ENCODE measurements around the gene LRBA.
"Not testable (repeated sequence)": the region's sequence is repeated elsewhere in the genome, so short reads cannot be mapped to it uniquely, and the experiment has no call there.

LRBA gene

DNA sequence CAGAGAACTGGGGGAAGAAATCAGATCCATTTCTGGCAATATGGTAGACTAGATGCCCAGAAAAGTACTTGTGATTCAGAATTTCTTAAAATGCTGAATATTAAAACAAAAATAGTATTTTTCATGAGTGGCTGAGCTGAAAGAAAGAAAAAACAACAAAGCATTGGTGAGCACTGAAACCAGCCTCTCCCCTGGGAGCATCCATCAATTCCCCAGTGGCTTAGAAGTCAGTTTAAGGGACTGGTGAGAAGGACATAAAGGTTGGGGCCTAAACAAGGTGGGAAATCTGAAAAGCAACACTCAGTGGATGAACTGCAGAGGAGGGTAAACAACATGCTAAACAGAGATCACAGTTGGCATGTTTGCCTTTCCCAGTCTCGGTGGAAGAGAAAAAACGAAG lies 20.4 kb downstream of the LRBA start:
- no peaks in the 10 kb centered on the region for H3K9me2 ChIP-seq (replicated peaks; ENCODE audit: insufficient read depth, low read length)
- no peak overlapping the region for H3K9ac ChIP-seq (ENCODE audit: low read length)
- no peaks in the 10 kb centered on the region for H4K20me1 ChIP-seq (ENCODE audit: insufficient read depth, low read length)
- H2AFZ ChIP-seq (ENCODE audit: low read length) = no peak overlapping the region
- DNase-seq = no peak
- no peaks in the 10 kb centered on the region for H3F3A ChIP-seq (ENCODE audit: insufficient read depth, low read length)
- TF ChIP-seq, protein P1, sequence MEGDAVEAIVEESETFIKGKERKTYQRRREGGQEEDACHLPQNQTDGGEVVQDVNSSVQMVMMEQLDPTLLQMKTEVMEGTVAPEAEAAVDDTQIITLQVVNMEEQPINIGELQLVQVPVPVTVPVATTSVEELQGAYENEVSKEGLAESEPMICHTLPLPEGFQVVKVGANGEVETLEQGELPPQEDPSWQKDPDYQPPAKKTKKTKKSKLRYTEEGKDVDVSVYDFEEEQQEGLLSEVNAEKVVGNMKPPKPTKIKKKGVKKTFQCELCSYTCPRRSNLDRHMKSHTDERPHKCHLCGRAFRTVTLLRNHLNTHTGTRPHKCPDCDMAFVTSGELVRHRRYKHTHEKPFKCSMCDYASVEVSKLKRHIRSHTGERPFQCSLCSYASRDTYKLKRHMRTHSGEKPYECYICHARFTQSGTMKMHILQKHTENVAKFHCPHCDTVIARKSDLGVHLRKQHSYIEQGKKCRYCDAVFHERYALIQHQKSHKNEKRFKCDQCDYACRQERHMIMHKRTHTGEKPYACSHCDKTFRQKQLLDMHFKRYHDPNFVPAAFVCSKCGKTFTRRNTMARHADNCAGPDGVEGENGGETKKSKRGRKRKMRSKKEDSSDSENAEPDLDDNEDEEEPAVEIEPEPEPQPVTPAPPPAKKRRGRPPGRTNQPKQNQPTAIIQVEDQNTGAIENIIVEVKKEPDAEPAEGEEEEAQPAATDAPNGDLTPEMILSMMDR (IDR thresholded peaks at IDR 0.05; ENCODE audit: low read length) = no peak
- TF ChIP-seq EZH2 (optimal IDR thresholded peaks at IDR 0.05; ENCODE audit: low read depth, low read length) (no peak), EZH2phosphoT487 (IDR thresholded peaks at IDR 0.05; ENCODE audit: low read length) (no peak)
- H3K27ac ChIP-seq (ENCODE audit: low read length) = no peak overlapping the region
- H3K4me2 ChIP-seq (ENCODE audit: low read depth, low read length) = no peak overlapping the region
- H3K36me3 ChIP-seq (replicated peaks; ENCODE audit: insufficient read depth, low read length) = no peaks in the 10 kb centered on the region
- H3K4me1 ChIP-seq (ENCODE audit: low read length) = no peaks in the 10 kb centered on the region
- H3K4me3 ChIP-seq (ENCODE audit: low read length) = no peak overlapping the region
- peaks cover 93% of the 10 kb centered on the region for H3K79me2 ChIP-seq (ENCODE audit: low read length)
- no peaks in the 10 kb centered on the region for H3K27me3 ChIP-seq (replicated peaks; ENCODE audit: insufficient read depth, low read length)
- H3K9me3 ChIP-seq (replicated peaks; ENCODE audit: insufficient read depth, low read length) = no peaks in the 10 kb centered on the region

DNA sequence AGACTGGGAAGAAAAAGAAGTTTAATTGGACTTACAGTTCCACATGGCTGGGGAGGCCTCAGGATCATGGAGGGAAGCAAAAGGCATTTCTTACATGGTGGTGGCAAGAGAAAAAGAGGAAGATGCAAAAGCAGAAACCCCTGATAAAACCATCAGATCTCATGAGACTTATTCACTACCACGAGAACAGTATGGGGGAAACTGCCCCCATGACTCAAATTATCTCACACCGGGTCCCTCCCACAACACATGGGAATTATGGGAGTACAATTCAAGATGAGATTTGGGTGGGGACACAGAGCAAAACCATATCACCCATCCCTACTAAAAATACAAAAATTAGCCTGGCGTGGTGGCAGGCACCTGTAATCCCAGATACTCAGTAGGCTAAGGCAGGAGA lies 21.5 kb downstream of the LRBA start:
- not testable (repeated sequence) for H3K36me3 ChIP-seq (replicated peaks; ENCODE audit: insufficient read depth, low read length); H4K20me1 ChIP-seq (ENCODE audit: insufficient read depth, low read length)

GRCh38 chr4:150990993-150991392 lies 24.1 kb downstream of the LRBA start:
- Histone ChIP-seq H3F3A (ENCODE audit: insufficient read depth, low read length) (no peaks in the 10 kb centered on the region), H3K9me3 (replicated peaks; ENCODE audit: insufficient read depth, low read length) (no peaks in the 10 kb centered on the region), H4K20me1 (ENCODE audit: insufficient read depth, low read length) (no peaks in the 10 kb centered on the region), H3K36me3 (replicated peaks; ENCODE audit: insufficient read depth, low read length) (no peaks in the 10 kb centered on the region), H3K4me2 (ENCODE audit: low read depth, low read length) (no peak overlapping the region), H3K27ac (ENCODE audit: low read length) (no peak overlapping the region), H3K27me3 (replicated peaks; ENCODE audit: insufficient read depth, low read length) (no peaks in the 10 kb centered on the region), H3K4me1 (ENCODE audit: low read length) (no peaks in the 10 kb centered on the region), H3K9ac (ENCODE audit: low read length) (no peak overlapping the region), H2AFZ (ENCODE audit: low read length) (no peak overlapping the region), H3K4me3 (ENCODE audit: low read length) (no peak overlapping the region), H3K79me2 (ENCODE audit: low read length) (peaks cover 90% of the 10 kb centered on the region), H3K9me2 (replicated peaks; ENCODE audit: insufficient read depth, low read length) (no peaks in the 10 kb centered on the region)
- TF ChIP-seq, protein P1 (IDR thresholded peaks at IDR 0.05; ENCODE audit: low read length) = no peak
- no peak for DNase-seq

More for the DNA sequence above, 21.5 kb downstream of the LRBA start:
- H3K4me2 ChIP-seq (ENCODE audit: low read depth, low read length); H2AFZ ChIP-seq (ENCODE audit: low read length); H3K4me3 ChIP-seq (ENCODE audit: low read length); H3K9ac ChIP-seq (ENCODE audit: low read length); H3F3A ChIP-seq (ENCODE audit: insufficient read depth, low read length); DNase-seq; H3K9me2 ChIP-seq (replicated peaks; ENCODE audit: insufficient read depth, low read length); H3K9me3 ChIP-seq (replicated peaks; ENCODE audit: insufficient read depth, low read length); H3K27ac ChIP-seq (ENCODE audit: low read length); H3K27me3 ChIP-seq (replicated peaks; ENCODE audit: insufficient read depth, low read length); H3K4me1 ChIP-seq (ENCODE audit: low read length): not testable (repeated sequence)
- H3K79me2 ChIP-seq (ENCODE audit: low read length) = peaks cover 92% of the 10 kb centered on the region

DNA sequence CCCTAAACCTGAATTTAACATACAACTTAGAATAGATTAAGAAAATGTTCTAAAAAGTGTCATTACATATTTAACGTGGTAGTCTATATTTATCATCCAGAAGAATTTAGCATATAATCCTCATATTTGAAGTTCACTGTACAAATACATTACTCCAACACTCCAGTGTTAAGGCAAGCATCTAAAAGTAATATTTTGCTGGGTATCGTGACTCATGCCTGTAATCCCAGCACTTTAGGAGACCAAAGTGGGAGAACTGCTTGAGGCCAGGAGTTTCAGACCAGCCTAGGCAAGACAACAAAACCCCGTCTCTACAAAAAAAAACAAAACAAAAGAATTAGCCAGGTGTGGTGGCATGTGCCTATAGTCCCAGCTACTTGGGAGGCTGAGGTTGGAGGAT lies 24.8 kb downstream of the LRBA start:
- Histone ChIP-seq H3K27me3 (replicated peaks; ENCODE audit: insufficient read depth, low read length) (no peaks in the 10 kb centered on the region), H3F3A (ENCODE audit: insufficient read depth, low read length) (no peaks in the 10 kb centered on the region), H3K9me2 (replicated peaks; ENCODE audit: insufficient read depth, low read length) (no peaks in the 10 kb centered on the region), H3K4me3 (ENCODE audit: low read length) (no peak overlapping the region), H3K4me1 (ENCODE audit: low read length) (no peaks in the 10 kb centered on the region), H3K9me3 (replicated peaks; ENCODE audit: insufficient read depth, low read length) (no peaks in the 10 kb centered on the region), H4K20me1 (ENCODE audit: insufficient read depth, low read length) (no peaks in the 10 kb centered on the region), H3K79me2 (ENCODE audit: low read length) (peaks cover 85% of the 10 kb centered on the region), H3K27ac (ENCODE audit: low read length) (no peak overlapping the region), H3K9ac (ENCODE audit: low read length) (no peak overlapping the region), H3K36me3 (replicated peaks; ENCODE audit: insufficient read depth, low read length) (no peaks in the 10 kb centered on the region), H2AFZ (ENCODE audit: low read length) (no peak overlapping the region), H3K4me2 (ENCODE audit: low read depth, low read length) (no peak overlapping the region)
- TF ChIP-seq EZH2phosphoT487 (IDR thresholded peaks at IDR 0.05; ENCODE audit: low read length) (no peak), EZH2 (optimal IDR thresholded peaks at IDR 0.05; ENCODE audit: low read depth, low read length) (no peak)
- TF ChIP-seq, protein P1 (IDR thresholded peaks at IDR 0.05; ENCODE audit: low read length) = no peak
- no peak for DNase-seq

Measured in MM.1S (cell line).